Measurements from ENCODE around the gene SORCS2.

Gene SORCS2

GRCh38 chr4:7739077-7739917 lies 547.0 kb downstream of the SORCS2 start:
- TF ChIP-seq TAF1 (IDR thresholded peaks at IDR 0.05; ENCODE audit: borderline replicate concordance, insufficient read depth, low read length) = no peak
- TF ChIP-seq SIN3A (IDR thresholded peaks at IDR 0.05; ENCODE audit: borderline replicate concordance, insufficient read depth, low read length) = no peak
- no peak for TF ChIP-seq REST (IDR thresholded peaks at IDR 0.05; ENCODE audit: insufficient read depth in 1 of 2, low read depth in 2 of 2, low read length in 2 of 2)

DNA sequence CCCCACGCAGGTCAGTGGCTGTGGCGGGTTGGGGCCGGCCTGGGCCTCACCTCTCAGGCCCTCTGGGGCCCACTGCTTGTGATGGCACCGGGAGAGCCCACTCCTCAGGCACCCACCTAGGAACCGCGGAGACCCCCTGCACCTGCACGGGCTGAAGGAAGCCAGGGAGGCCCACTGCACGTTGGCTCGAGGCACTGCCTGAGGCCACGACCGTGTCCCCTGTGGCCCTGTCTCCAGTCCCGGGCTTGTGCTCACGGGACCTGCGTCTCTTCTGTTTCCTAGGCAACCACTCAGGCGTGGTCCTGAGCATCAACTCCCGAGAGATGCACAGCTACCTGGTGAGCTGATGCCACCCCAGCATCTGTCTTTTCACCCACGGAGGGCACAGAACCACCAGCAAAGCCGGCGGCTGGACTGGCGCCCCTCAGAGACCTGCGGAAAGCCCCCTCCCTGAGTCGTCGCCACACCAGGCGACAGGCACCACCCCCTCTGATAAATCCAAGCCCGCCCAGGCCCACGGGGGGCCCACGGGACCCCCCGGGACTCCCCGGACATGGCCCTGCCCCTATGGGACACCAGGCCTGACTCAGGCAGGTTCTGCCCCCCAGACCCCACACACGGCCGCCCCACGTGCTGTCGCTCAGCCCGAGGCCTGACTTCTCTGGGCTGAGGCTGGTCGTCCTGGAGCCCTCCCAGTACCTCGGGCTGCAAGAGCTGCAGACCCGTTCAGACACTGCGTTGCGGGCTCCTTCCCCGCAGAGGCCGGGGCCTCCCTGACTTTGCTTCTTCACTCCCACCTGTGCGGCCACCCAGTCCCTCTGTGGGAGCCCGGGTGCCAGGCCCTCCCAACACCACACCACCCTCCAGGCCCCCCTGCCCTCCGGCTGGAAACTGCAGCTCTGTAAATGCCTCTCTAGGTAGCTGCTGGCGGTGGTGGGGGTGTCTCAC lies 547.9 kb downstream of the SORCS2 start:
- TF ChIP-seq POLR2AphosphoS5 (IDR thresholded peaks at IDR 0.05; ENCODE audit: low read depth, low read length) (no peak), FOXP2 (optimal IDR thresholded peaks at IDR 0.05; ENCODE audit: borderline replicate concordance, extremely low read depth, extremely low read length, insufficient read depth) (no peak)

GRCh38 chr4:7740866-7741525 lies 548.7 kb downstream of the SORCS2 start:
- TF ChIP-seq TAF1 (IDR thresholded peaks at IDR 0.05; ENCODE audit: borderline replicate concordance, insufficient read depth, low read length) (no peak), REST (IDR thresholded peaks at IDR 0.05; ENCODE audit: insufficient read depth in 1 of 2, low read depth in 2 of 2, low read length in 2 of 2) (no peak), SIN3A (IDR thresholded peaks at IDR 0.05; ENCODE audit: borderline replicate concordance, insufficient read depth, low read length) (no peak), POLR2AphosphoS5 (IDR thresholded peaks at IDR 0.05; ENCODE audit: low read depth, low read length) (no peak), FOXP2 (optimal IDR thresholded peaks at IDR 0.05; ENCODE audit: borderline replicate concordance, extremely low read depth, extremely low read length, insufficient read depth) (no peak)

DNA sequence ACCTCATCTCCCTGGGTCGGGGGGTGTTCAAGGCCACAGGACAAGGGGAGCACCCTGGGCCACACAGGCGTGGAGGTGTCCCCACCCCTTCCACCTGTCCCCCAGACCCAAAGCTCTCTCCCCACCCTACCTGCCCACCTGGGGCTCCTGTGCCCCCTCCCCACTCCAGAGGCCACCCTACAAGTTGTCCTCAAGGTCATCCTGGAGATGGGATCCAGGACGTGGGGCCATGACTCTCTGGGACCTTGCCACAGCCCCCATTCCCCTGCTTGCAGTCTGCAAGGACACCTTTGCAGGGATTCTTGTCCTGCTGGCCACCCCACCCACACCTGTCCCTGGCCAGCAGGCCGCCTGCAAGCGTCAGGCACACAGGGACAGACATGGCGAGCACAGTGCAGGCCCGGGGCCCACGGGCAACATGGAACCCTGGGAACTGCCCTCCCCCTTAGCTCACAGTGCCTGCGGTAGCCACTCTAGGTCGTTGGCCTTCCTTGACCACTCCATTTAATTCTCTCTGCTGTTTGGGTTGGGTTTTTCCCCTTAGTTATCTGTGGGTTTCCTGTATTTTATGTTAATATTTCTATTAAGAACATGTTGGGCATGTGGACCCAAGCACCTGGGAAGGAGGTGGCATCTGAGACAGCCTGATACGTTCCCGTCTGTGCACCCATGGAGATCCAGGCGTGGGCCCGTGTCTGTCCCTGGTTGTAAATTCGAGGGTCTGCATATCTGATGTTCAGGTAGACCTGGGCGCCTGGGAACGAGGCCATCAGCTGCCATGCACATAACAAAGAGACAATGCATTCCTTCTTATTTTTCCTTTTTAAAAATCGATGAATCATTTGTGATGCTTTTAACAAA lies 549.8 kb downstream of the SORCS2 start:
- no peak for TF ChIP-seq TAF1 (IDR thresholded peaks at IDR 0.05; ENCODE audit: borderline replicate concordance, insufficient read depth, low read length)
- TF ChIP-seq SIN3A (IDR thresholded peaks at IDR 0.05; ENCODE audit: borderline replicate concordance, insufficient read depth, low read length) = no peak
- TF ChIP-seq POLR2AphosphoS5 (IDR thresholded peaks at IDR 0.05; ENCODE audit: low read depth, low read length) = no peak
- no peak for TF ChIP-seq REST (IDR thresholded peaks at IDR 0.05; ENCODE audit: insufficient read depth in 1 of 2, low read depth in 2 of 2, low read length in 2 of 2)
- TF ChIP-seq FOXP2 (optimal IDR thresholded peaks at IDR 0.05; ENCODE audit: borderline replicate concordance, extremely low read depth, extremely low read length, insufficient read depth) = no peak

Measured in PFSK-1 (cell line).